AG04450 (cell line): Measurements from ENCODE around the gene ANKRD9. TPM values are rescaled to one million over a fixed set of nuclear protein-coding genes. Genes with fewer than 3 reads are reported as not detected.

ENCODE experiments used
- CTCF ChIA-PET: fragments of 300-600, 350-600 bp; formaldehyde crosslinking; extraction: SDS; loops from one replicate; lab custom pipeline; 2022; ENCODE audit warnings: antibody characterized with exemption, inconsistent platforms; lab: Charles Lee
- POLR2A ChIA-PET: fragments of 350-600 bp; formaldehyde crosslinking; extraction: SDS; loops from one replicate; lab custom pipeline; 2021; ENCODE audit warnings: antibody characterized with exemption, inconsistent platforms; lab: Yijun Ruan, JAX
- DNase-seq: peaks from one replicate; pipeline ENCODE4 v3.0.0-alpha.2; 2011; ENCODE audit warnings: low read depth, low spot score
- H3K27ac ChIP-seq: one replicate; pipeline ENCODE4 v1.5.1; 2012; ENCODE audit warnings: low read depth, low read length, control low read depth
- H3K27me3 ChIP-seq: one replicate; pipeline ENCODE4 v1.6.0; 2012; ENCODE audit warnings: low read length; ENCODE audit not compliant: control insufficient read depth, insufficient read depth
- H3K4me3 ChIP-seq: 2 replicates; pipeline ENCODE4 v1.5.1; 2011; ENCODE audit warnings: mild to moderate bottlenecking, low read depth, low read length, control low read depth
- H3K9me3 ChIP-seq: 2 replicates; pipeline ENCODE4 v1.5.1; 2012; ENCODE audit warnings: low read length; ENCODE audit not compliant: control insufficient read depth, insufficient read depth
- CTCF ChIP-seq: IDR thresholded peaks from 2 replicates; pipeline ENCODE4 v1.5.1; 2011; ENCODE audit warnings: low read depth, low read length, control low read depth, inconsistent platforms
- polyA plus RNA-seq: library from polyadenylated mRNA; depleted of rRNA; stranded (reverse); fragments of >200 nt; gene quantifications from 2 replicates; pipeline ENCODE4 v1.2.3, GENCODE V29; 2011; rRNA removed
- small RNA-seq: library from RNA; depleted of rRNA; stranded (forward); fragments of <200 nt; gene quantifications from one replicate; pipeline ENCODE3, GENCODE V24; 2012; ENCODE audit warnings: low read depth; ENCODE audit not compliant: insufficient read length

The ANKRD9 gene
- polyA plus RNA-seq, 1 experiment: 4.0 TPM

- DNase-seq: no peak
- Histone ChIP-seq H3K9me3 (no peaks in the 10 kb centered on the region; the same call in 1 of the 2 replicates), H3K27me3 (no peaks in the 10 kb centered on the region), H3K27ac (no peak overlapping the region), H3K4me3 (no peak overlapping the region)
- TF ChIP-seq CTCF: no peak
- POLR2A ChIA-PET: no interaction called here
- CTCF ChIA-PET: interaction anchor here (2.3 kb wide), 1 partner anchor 19 kb away, joined by 7 read pairs; no protein-coding TSS in a partner anchor
Observed at GRCh38 chr14:102457509-102457908, 52.1 kb downstream of the ANKRD9 start.

- POLR2A ChIA-PET: no interaction called here
- Histone ChIP-seq H3K27ac (no peak overlapping the region), H3K27me3 (no peaks in the 10 kb centered on the region), H3K4me3 (no peak overlapping the region), H3K9me3 (no peaks in the 10 kb centered on the region; the same call in 1 of the 2 replicates)
- no peak for TF ChIP-seq CTCF
- no peak for DNase-seq
- CTCF ChIA-PET: interaction anchor here (1.3 kb wide), 1 partner anchor 16 kb away, joined by 4 read pairs; no protein-coding TSS in a partner anchor
Observed at GRCh38 chr14:102454711-102455110, 54.9 kb downstream of the ANKRD9 start.

- H3K9me3 ChIP-seq: no peaks in the 10 kb centered on the region; the same call in 1 of the 2 replicates
- ChIA-PET CTCF (interaction anchor here (1.3 kb wide), 1 partner anchor 14 kb away, joined by 4 read pairs; no protein-coding TSS in a partner anchor), POLR2A (no interaction called here)
- DNase-seq: no peak
- TF ChIP-seq CTCF: no peak
- H3K27me3 ChIP-seq: no peaks in the 10 kb centered on the region
- H3K27ac ChIP-seq: no peak overlapping the region
- H3K4me3 ChIP-seq: no peak overlapping the region
Observed at GRCh38 chr14:102452302-102452701, 57.3 kb downstream of the ANKRD9 start.

Small RNA genes within 50 kb of the gene (small RNA-seq; reads per million reads assigned to genes)
- gene MIR4309: not detected

Other genes starting within 250 kb of the ANKRD9 start
- gene MOK, start 204.6 kb downstream of the ANKRD9 start, polyA plus RNA-seq: 12.6 and 14.8 TPM in 2 replicates
- gene ZNF839, start 190.0 kb downstream of the ANKRD9 start, polyA plus RNA-seq: 7.0 and 7.1 TPM in 2 replicates
- gene CINP, start 146.9 kb downstream of the ANKRD9 start, polyA plus RNA-seq: 50.8 and 58.5 TPM in 2 replicates
- gene TECPR2, start 146.8 kb downstream of the ANKRD9 start, polyA plus RNA-seq: 12.4 and 14.6 TPM in 2 replicates
- gene RCOR1, start 82.9 kb upstream of the ANKRD9 start, polyA plus RNA-seq: 14.4 and 16.7 TPM in 2 replicates